Activated T-cell treated with anti-CD3 and anti-CD28 coated beads for 4 hours (primary cell): ENCODE data around the gene OR8K5.
"Not testable (repeated sequence)": the region's sequence is repeated elsewhere in the genome, so short reads cannot be mapped to it uniquely, and the experiment has no call there.

Experiments
- DNase-seq: peaks from one replicate; pipeline ENCODE4 v3.0.0-alpha.2; 2020

OR8K5 gene

GRCh38 chr11:56160217-56160616, at the start of gene OR8K5:
Gene OR8K5 (minus strand): TSS chr11:56160317. CDS start chr11:56160317, 0 bp downstream.
- DNase-seq = no peak

- DNase-seq = no peak
Observed at GRCh38 chr11:56207790-56208189, 47.7 kb upstream of the OR8K5 start.

DNA sequence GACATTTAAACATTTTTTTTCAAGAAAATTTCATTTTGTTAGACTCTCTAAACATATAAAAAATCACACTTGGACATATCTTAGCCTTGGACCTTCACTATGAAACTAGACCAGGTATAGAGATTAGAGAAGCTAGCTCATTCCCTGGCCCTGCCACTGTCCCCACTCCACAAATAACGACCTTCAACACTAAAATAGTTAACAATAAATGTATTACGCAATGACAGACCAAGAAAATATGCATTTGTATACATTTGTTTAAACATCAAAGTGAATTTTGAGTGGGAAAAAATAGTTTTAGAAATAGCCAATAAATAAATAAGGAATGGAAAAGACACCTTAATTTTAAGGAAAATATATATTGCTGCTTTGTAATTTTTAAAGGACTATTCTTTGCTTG, 37.2 kb upstream of the OR8K5 start:
- DNase-seq = no peak

DNA sequence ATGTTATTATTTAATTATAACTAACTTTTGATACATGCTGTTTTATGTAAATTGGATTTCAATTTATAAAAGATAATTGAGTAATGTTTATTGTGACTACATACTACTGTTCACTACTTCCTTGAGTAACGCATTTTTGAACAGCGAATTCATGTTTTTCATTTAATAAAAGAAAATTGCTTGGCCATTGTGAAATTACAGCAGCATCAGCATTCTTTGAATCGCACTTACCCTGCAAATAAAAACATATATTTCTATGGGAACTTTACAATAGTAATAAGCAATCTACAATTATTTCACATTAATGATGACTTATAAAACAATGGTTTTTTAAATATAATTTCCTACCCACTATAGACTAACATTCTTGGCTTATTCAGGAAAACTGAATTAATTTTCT, 36.6 kb upstream of the OR8K5 start:
- no peak for DNase-seq

- DNase-seq = no peak
Observed at GRCh38 chr11:56188602-56189001, 28.5 kb upstream of the OR8K5 start.

GRCh38 chr11:56183459-56183858, 23.3 kb upstream of the OR8K5 start:
- DNase-seq = no peak

DNA sequence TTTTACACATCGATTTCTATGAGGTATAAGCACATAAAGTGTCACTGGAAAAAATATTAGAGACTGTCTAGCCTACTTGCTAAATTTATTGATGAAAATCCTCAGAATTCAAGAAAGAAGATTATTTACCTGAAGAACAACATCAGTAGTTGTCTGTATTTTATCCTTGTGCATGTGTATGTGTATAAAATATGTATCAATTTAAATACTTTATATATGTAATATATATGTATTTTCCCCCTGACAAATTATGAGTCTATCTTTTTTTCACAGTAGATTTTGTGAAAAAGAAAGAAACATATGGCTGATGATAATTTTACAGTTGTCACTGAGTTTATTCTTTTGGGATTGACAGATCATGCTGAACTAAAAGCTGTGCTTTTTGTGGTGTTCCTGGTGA, 16.2 kb upstream of the OR8K5 start, which contains the start of gene OR5J2:
TSS of gene OR5J2 (plus strand) at position 301 of the 400 bp plus-strand sequence. CDS start at position 301, 0 bp downstream.
- DNase-seq = no peak

GRCh38 chr11:56172256-56172830, 12.2 kb upstream of the OR8K5 start:
- DNase-seq = no peak

- DNase-seq = no peak
Observed at GRCh38 chr11:56163804-56164203, 3.7 kb upstream of the OR8K5 start.

- DNase-seq = no peak
Observed at GRCh38 chr11:56152333-56152732, 7.8 kb downstream of the OR8K5 start.

GRCh38 chr11:56151376-56151775, 8.7 kb downstream of the OR8K5 start:
- DNase-seq = no peak

- DNase-seq = not testable (repeated sequence)
Observed at GRCh38 chr11:56143681-56144080, 16.4 kb downstream of the OR8K5 start.

DNA sequence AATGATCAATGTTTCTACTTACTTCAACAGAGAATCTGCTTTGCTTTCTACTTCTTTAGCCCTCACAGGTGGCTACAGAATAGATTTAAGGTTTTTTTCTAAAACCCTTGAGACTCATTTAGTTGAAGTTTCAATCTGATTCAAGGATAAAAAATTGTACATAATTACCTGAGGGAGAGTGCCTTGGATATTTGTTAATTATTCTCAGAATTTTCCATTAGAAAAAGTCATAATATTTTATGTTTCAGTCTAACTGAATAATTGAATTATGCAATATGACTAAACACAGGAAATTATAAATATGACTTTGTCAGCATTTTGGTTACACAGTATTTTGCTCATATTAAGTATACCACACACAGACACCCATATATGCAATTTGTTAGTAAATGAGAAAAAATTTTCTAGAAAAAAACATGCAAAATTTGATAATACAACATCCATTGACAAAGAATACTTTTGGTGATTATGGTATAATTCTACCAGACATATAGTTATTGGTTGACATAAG, 19.9 kb downstream of the OR8K5 start, which contains the start of gene OR8J3:
TSS of gene OR8J3 (minus strand) at position 51 of the 511 bp plus-strand sequence. CDS start 2,483 bp downstream, outside the sequence.
- no peak for DNase-seq

DNA sequence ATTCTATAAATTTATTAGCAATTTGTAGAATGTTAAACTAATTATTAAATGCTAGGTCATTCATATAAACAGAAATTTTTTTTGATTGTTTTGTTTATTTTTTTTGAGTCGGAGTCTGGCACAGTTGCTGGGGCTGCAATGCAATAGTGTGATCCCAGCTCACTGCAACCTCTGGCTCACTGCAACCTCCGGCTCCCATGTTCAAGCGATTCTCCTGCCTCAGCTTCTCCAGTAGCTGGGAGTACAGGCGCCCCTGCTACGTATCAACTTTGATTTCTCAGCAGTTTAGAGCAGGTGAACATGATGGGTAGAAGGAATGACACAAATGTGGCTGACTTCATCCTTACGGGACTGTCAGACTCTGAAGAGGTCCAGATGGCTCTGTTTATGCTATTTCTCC, 38.0 kb downstream of the OR8K5 start, which contains the start of gene OR8H3:
TSS of gene OR8H3 (plus strand) at position 301 of the 400 bp plus-strand sequence. CDS start at position 301, 0 bp downstream.
- no peak for DNase-seq
